ENCODE data around the gene DUSP23. TPM values are rescaled to one million over a fixed set of nuclear protein-coding genes. Genes with fewer than 3 reads are reported as not detected.

Gene DUSP23
- total and polyA plus RNA-seq, 7 donors = 18.5 to 236 (median 46.5) TPM

- 67 to 78% (median 76%) methylated on average over 4 of the region's 4 CpGs for WGBS, 3 donors
- ATAC-seq = no peak
- Histone ChIP-seq H3K27ac (no peak overlapping the region), H3K36me3 (ENCODE audit: insufficient read depth in 1 of 2, low read depth in 1 of 2) (no peaks in the 10 kb centered on the region), H3K27me3 (ENCODE audit: insufficient read depth in 3 of 3, low read length in 2 of 3) (no peaks in the 10 kb centered on the region), H3K4me3 (no peak overlapping the region), H3K4me1 (no peaks in the 10 kb centered on the region), H3K9me3 (no peaks in the 10 kb centered on the region)
- intact Hi-C loops (cut with DNase I) = no loop called here
- no peak for DNase-seq
- no peak for TF ChIP-seq CTCF (IDR thresholded peaks at IDR 0.05)
Observed at GRCh38 chr1:159753386-159753785, 27.4 kb upstream of the DUSP23 start.

GRCh38 chr1:159755451-159756007, 25.2 kb upstream of the DUSP23 start:
- Histone ChIP-seq H3K4me1 (no peaks in the 10 kb centered on the region), H3K36me3 (ENCODE audit: insufficient read depth in 1 of 2, low read depth in 1 of 2) (no peaks in the 10 kb centered on the region), H3K4me3 (no peak overlapping the region), H3K9me3 (no peaks in the 10 kb centered on the region), H3K27me3 (ENCODE audit: insufficient read depth in 3 of 3, low read length in 2 of 3) (no peaks in the 10 kb centered on the region), H3K27ac (no peak overlapping the region)
- no peak for ATAC-seq
- no peak for DNase-seq
- intact Hi-C loops (cut with DNase I) = no loop called here
- WGBS, 3 donors = 92 to 96% (median 94%) methylated on average over 3 of the region's 3 CpGs
- TF ChIP-seq CTCF (IDR thresholded peaks at IDR 0.05) = no peak

- ATAC-seq (peak in 1 of 4 donors; percentile 38), DNase-seq (no peak)
- H3K27ac ChIP-seq = no peak overlapping the region
- no peak overlapping the region for H3K4me3 ChIP-seq
- no peaks in the 10 kb centered on the region for H3K36me3 ChIP-seq (ENCODE audit: insufficient read depth in 1 of 2, low read depth in 1 of 2)
- intact Hi-C loops (cut with DNase I) = no loop called here
- no peak for TF ChIP-seq CTCF (IDR thresholded peaks at IDR 0.05)
- H3K4me1 ChIP-seq = no peaks in the 10 kb centered on the region
- no peaks in the 10 kb centered on the region for H3K27me3 ChIP-seq (ENCODE audit: insufficient read depth in 3 of 3, low read length in 2 of 3)
- no peaks in the 10 kb centered on the region for H3K9me3 ChIP-seq
Observed at GRCh38 chr1:159756397-159756796, 24.4 kb upstream of the DUSP23 start.

GRCh38 chr1:159763686-159764085, 17.1 kb upstream of the DUSP23 start:
- WGBS, 3 donors = 11 to 24% (median 19%) methylated on average over 1 of the region's 1 CpG
- Histone ChIP-seq H3K27ac (no peak overlapping the region), H3K27me3 (ENCODE audit: insufficient read depth in 3 of 3, low read length in 2 of 3) (no peaks in the 10 kb centered on the region), H3K9me3 (no peaks in the 10 kb centered on the region), H3K36me3 (ENCODE audit: insufficient read depth in 1 of 2, low read depth in 1 of 2) (no peaks in the 10 kb centered on the region), H3K4me1 (no peaks in the 10 kb centered on the region), H3K4me3 (no peak overlapping the region)
- DNase-seq = no peak
- no peak for ATAC-seq
- intact Hi-C loops (cut with DNase I) = loop anchor here in 1 of 2 donors (1.0 kb wide), 1 partner anchor 42 kb away; no protein-coding TSS in a partner anchor
- TF ChIP-seq CTCF (IDR thresholded peaks at IDR 0.05) = no peak

GRCh38 chr1:159765806-159766205, 15.0 kb upstream of the DUSP23 start:
- no peaks in the 10 kb centered on the region for H3K36me3 ChIP-seq (ENCODE audit: insufficient read depth in 1 of 2, low read depth in 1 of 2)
- ATAC-seq (no peak), DNase-seq (no peak)
- H3K27ac ChIP-seq = no peak overlapping the region
- no peaks in the 10 kb centered on the region for H3K4me1 ChIP-seq
- no peaks in the 10 kb centered on the region for H3K27me3 ChIP-seq (ENCODE audit: insufficient read depth in 3 of 3, low read length in 2 of 3)
- no peak for TF ChIP-seq CTCF (IDR thresholded peaks at IDR 0.05)
- H3K4me3 ChIP-seq = no peak overlapping the region
- H3K9me3 ChIP-seq = no peaks in the 10 kb centered on the region
- WGBS, 3 donors = 79 to 86% (median 81%) methylated on average over 3 of the region's 3 CpGs
- intact Hi-C loops (cut with DNase I) = no loop called here

All from psoas muscle (tissue), 8 donors.